Fibroblast of peridontal ligament (primary cell): Measurements from ENCODE around the gene STPG4.
"Not testable (repeated sequence)": the region's sequence is repeated elsewhere in the genome, so short reads cannot be mapped to it uniquely, and the experiment has no call there.

Experiments
- DNase-seq: peaks from one replicate; pipeline ENCODE4 v3.0.0-alpha.2; 2010; ENCODE audit errors: extremely low read depth

Gene STPG4, protein sequence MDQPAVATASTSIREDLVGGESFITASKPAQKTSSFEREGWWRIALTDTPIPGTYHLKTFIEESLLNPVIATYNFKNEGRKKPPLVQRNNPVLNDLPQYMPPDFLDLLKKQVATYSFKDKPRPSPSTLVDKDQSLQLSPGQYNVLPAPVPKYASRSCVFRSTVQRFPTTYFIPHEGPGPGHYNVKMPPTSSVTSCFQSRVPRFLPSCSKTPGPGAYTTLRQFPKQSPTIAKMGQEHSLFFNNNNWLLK

DNA sequence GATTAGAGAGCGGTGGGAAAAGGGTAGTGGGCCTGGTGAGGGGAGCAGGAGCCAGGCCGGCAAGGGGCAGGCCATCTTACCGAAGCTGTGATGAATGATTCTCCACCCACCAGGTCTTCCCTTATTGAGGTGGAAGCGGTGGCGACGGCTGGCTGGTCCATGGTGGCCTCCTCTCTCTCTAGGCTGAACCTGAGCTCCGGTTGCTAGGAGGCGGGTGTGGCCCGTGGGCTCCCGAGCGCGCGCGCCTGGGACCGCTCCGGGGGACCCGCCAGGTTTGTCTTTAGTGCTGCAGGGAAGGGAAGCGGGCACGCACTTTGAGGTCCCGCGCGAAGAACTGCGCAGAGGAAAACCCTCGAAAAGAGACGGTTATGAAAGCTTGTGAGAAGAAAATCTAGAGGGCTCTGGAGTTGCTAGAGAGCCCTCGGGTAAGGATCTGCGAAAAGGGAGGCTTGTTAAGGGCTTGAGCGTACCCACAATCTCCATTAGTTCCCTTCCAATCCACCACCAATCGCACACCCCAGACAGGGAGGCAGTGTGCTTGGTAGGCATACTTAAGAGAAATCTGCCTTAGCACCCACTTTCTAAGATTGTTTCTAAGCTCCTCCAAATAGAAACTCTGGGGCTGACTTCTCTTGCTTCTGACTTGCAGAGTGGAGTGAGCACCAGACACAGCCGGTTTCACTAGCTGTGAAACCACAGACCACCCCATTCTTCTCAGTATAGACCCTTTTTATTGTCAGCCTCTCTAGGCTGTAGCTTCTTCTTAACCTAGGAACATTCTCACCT, at the start of gene STPG4:
Gene STPG4, minus strand, starts transcription at position 218 of the 786 bp plus-strand sequence. Its CDS starts 57 bp downstream, at position 161.
- DNase-seq = no peak

DNA sequence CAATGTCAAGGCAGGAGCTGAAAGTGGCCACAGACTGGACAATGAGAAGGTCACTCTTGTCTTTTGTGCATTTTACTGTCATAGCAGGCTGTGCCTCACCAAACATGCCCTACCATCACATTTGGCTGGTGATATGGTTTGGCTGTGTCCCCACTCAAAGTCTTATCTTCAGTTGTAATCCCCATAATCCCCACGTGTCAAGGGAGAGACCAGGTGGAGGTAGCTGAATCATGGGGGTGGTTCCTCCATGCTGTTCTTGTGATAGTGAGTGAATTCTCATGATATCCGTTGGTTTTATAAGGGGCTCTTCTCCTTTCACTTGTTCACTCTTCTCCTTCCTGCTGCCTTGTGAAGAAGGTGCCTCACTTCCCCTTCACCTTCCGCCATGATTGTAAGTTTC, 49.6 kb upstream of the STPG4 start:
- no peak for DNase-seq

DNA sequence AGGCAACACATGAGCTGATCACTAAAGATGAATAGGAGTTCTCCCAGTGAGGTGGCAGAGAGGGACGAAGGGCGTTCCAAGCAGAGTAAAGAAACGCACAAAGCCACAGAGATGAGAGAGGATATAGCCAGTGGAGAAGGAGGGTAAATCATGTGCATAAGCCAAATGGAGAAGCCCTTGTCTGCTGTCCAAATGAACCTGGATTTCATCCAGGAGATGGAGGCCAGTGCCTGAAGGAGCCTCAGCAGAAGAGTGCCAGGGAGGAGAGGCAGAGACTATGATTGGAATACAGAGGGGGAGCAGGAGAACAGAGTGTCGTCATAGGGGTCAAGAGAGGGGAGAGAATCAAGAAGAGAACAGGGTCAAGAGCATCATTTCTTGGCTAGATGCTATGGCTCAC, 48.9 kb upstream of the STPG4 start:
- no peak for DNase-seq

DNA sequence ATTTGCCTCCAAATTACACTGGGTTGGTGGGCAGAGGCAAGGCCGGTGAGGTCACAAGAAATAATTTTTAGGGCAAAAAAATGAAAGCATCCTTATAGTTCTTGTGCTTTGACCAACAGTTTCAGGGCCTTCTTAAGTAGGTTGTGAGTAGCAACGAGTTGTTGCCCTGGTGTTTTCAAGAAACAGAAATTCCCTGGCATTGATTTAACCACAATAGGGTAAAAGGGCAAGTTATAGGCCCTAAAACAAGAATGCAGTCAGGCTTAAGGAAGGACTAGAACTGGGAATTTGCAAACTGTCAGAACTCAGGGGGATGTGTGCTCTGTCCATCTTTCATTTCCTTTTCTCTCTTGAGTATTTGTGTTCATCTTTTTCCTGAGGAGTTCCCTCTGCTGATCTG, 46.1 kb upstream of the STPG4 start:
- DNase-seq = peak; percentile 77

DNA sequence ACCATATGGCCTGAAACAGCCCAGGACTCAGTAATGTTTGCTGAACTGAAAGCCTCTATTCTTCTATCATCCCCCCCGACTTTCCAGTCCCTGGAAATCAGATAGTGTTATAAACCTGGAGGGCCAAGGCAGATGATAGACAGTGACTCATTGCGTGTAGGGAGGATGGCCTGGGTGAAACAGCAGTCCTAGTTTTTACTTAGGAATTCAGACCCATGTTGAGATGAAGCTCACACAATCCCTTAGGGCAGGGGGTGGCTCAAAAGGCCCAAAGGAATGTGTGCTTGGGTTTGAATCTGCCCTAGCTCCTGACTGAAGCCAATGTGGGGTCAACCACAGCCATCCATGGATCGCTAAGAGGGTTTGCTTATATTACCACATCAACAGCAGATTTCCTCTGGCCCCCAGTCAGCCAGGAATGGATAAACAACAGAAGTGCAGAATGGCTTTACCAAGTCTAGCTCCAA, 43.9 kb upstream of the STPG4 start:
- peak; percentile 98 for DNase-seq

DNA sequence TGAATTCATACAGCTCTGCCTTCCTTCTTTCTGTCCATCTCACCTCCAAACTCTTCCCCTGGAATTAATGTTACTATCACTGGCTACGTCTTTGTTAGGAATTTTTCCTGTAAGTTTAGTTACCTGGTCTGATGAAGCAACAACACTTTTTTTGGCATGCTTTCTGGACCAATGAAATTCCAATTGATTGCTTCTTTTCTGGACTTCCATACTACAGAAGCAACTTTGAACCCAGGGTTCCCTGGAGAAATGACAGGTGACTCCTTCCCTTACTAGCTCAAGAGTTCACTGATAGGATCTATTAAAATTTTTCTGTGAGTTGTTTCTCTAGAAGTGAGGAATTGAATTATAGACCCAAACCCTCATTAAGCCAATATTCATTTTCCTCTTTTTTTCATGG, 41.4 kb upstream of the STPG4 start:
- DNase-seq = no peak

DNA sequence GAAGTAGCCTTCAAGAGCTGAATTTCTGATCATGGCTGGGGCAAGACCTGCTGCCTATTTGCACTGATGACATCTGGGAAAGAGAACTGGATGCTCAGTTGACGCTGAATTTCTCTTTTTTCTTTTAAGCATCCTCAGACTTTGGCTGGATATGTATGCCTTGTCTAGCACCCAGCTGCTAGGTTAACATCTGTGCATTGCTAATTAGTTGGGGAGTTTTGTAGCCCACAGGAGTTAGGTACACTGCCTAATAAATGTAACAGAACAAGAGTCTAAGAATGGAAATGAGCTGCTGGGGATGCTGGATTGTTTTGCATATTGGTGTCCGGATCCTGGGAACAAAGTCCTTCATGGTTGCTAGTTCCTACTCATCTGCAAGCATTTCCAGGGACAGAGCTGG, 40.9 kb upstream of the STPG4 start:
- no peak for DNase-seq

DNA sequence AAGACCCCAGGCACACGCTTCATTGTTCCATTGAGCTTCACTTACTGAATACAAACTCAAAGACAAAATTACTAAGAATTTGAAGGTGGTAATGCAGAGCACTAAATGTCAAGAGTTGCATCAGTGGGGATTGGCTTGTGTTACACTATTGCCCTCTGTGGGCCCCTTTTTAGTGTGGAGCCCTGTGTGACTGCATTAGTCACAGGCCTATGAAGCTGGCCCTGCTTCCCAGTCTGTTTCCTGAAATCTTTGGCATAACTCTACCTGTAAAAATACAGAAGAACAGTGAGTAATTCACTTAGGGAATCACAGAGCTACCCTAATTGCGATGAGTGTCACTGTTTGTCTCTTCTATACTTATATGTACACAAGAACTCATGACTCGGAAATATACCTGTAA, 40.0 kb upstream of the STPG4 start:
- peak; percentile 49 for DNase-seq

DNA sequence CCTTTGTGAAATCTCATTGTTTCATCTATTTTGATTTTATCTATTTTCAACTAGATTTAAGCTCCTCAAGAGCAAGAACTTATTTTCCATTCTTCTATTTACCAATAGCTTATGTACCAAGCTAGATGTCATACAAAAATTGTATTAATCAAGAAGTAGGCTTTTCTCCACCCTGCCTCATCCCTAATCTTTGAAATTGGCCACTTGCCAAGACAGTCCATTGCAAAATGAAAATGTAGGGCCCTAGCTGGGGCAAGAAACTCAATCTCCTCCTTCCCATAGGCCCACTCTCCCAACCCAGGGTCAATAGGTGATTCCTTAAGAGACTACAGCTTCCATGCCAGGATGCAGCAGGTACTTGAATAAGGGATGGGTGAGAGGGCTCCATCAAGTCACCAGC, 39.3 kb upstream of the STPG4 start:
- no peak for DNase-seq

DNA sequence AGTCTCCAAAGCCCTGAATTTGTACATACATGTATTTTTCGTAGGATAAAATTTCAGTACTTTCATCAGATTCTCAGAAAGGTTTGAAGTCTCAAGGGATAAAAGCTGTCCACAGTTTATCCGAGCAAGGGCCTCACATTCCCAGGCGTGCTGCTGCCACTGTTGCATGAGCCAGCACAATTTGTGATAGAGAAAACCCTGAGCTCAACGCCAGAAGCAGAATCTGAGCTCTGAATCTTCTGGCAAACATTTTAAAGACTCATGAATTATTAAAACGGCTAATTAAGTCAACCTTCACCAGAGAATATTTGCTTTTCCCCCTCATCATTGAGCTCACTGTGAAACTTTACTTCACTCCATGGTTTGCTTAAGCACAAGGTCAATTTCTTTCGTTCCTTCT, 38.5 kb upstream of the STPG4 start:
- DNase-seq = peak; percentile 44

DNA sequence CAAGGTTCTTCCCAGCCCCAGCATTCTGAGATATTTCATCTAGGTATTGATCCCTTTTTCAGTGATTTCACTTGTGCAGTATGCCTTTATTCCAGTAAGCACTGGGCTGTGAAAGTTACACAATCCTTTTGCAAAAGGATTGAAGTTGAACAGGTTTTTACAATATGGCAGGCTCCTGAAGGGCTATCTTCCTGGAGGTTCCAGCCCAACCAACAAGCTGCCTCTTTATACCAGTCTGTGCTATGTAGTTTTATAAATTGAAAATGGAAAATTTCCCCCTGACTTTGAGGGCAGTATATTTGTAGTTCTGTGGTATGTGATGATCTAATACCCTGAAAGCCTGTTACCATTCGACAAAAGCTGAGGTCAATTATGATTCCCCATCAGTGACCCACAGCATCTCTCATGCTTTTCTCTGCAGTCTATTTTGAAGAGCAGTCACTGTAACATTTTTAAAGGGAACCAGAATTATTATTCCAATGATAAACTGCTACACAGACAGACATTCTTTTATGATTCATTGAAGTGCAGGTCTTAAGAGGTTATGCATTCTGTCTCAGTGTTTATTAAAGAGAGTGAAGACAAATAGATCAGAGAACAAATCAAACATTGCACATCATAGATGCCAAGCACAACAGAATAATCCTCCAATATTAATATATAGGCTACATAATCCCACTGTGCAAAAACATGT, 35.2 kb upstream of the STPG4 start:
- peak; percentile 92 for DNase-seq

DNA sequence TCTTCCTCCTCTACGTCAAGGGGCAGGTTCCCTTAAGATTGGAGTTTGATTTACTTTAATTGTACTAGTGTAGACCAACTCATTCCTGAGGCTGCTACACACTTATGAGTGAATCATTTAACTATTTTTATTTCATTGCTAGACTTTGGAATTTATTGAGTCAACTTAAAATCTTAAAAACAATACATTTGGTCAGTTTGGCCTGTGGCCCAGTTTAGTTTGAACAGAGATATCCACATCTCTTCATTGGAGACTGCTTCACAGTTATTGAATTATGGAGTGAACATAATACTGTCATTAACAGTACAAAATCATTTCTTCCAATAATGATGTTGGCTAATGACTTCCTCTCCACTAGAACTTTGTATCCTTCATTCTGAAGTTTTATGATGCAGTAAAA, 34.5 kb upstream of the STPG4 start:
- DNase-seq = peak; percentile 96

DNA sequence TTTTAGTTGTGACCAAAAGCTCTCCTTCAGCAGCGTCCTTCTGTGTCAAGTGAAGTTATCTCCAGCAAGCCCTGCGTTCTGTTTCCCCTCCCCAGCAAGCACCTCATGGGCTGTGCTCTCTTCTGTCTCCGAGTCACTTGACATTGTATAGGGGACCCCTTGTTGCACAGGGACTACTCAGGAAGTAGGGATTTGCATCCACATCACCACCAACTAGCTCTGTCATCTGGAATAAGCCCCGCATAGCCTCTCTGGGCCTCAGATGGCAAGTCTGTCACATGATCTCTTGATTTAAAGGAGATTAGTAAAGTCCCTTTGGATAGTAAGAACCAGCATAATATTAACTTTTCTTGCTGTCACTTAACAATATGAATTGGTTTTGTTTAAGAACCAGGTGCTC, 32.0 kb upstream of the STPG4 start:
- DNase-seq = no peak

DNA sequence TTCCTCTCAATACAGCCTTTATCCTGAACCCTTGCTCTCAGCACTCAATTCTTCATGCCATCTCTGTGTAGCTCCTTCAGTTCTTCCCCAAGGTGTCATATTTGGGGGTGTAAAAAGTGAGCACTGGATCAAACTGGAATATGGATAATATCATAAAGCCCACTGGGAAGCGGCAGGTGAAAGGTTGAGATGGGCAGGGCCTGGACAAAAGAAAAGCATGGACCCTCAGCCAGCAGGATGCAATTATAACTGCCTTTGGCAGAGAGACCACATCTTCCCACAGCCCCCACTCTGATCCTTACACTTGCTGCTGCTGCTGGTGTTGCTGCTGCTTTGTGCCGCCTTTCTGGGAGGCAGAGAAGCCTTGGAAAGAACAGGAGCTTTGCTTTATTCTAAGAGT, 31.2 kb upstream of the STPG4 start:
- DNase-seq = no peak

DNA sequence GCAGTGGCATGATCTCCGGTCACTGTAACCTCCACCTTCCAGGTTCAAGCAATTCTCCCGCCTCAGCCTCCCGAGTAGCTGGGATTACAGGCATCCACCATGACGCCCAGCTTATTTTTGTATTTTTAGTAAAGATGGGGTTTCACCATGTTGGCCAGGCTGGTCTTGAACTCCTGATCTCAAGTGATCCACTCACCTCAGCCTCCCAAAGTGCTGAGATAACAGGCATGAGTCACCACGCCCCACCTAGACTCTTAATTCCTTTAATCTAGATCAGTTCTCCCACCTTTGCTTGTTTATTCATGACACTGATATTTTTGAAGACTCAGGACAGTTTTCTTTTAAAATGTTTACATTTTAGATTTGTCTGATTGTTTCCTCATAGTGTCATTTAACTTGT, 30.0 kb upstream of the STPG4 start:
- DNase-seq = not testable (repeated sequence)

DNA sequence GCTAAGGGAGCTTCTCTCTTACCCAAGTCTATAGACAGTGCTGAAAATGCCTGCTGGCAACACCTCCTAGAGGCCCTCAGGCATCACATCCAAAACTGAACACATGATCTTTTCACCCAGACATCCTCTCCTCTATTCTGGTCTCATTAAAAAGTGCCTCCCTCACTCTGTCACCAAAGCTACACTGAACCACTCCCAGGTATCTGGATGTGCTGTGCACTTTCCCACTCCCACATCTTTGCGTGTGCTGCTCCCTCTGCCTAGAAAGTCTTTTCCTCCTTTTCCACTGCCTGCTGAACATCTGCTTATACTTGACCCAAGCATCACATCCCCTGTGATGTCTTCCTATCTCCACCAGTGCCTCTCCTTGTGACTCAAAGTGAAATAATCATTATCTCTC, 26.1 kb upstream of the STPG4 start:
- DNase-seq = no peak

DNA sequence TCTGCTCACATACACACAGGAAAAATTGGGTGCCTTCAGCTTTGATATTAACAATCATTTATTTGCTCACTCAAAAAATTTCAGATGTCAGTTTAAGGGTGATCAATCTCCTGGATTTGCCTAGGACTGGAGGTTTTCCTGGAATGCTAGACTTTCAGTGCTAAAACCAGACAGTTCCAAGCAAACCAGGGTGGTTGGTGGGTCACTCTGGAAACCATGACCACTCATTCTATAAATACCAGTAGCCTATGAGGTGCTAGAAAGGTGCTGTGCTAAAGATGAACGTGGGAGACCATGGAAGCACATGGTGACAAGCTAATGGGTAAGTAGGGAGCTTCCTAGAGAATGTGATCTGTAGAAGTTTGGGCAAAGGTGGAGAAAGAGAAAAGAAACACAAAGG, 25.4 kb upstream of the STPG4 start:
- DNase-seq = no peak

DNA sequence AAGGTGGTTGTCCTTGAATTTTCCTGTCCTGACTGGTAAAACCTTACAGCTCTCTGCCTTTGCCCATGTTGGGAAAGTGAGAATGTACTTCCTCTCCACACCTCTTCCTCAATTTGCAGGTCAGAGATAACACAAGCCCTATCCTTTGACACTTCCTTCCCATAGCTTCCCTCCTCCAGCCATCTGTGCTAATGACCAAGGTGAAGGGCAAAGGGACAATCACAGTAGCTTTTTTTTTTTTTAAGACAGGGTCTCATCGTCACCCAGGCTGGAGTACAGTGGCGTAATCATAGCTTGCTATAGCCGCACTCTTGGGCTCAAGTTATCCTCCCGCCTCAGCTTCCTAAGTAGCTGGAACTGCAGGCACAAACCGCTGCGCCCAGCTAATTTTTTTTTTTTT, 24.3 kb upstream of the STPG4 start:
- DNase-seq = no peak

DNA sequence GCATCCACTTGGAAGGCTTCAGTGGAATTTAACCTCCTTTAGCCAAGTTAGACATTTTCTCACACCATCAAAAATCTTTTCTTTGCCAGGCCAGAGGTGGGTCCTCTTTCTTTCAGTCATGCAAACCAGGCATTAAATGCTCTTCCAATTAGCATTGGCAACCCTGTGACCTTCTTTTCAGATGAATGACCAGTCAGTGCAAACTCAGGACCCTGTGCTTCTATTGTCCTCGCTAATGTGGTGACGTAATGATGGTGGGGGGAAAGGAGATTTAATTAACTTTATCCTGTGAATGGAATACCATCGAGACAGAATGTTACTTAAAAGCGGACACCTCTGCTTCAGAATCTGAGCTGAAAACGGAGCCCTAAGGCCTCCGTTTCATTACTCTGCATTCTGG, 23.2 kb upstream of the STPG4 start:
- no peak for DNase-seq

DNA sequence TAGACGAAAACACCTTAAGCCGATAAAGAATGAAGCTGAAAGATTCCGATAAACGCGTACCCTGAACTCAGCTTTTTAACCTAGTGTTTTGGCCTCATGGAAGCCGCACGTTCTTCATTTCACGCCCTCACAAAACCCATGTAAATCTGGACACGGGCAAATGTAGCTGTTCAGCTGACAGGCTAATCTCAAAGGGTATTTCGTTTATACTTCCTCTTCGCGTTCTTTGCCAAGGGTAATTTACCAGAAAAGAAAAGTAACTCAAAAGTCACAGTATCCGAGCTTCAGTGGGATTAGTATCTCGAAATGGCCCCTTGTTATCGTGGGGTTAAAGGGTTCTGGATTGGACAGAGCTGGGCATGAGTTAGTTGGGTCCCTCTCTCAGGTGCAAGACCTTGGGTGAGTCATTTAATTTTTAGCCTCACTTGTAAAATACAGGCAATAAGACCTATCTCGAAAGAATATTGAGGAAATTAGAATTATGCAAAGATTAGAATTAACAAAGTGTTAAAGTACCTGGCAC, 22.0 kb upstream of the STPG4 start:
- no peak for DNase-seq

DNA sequence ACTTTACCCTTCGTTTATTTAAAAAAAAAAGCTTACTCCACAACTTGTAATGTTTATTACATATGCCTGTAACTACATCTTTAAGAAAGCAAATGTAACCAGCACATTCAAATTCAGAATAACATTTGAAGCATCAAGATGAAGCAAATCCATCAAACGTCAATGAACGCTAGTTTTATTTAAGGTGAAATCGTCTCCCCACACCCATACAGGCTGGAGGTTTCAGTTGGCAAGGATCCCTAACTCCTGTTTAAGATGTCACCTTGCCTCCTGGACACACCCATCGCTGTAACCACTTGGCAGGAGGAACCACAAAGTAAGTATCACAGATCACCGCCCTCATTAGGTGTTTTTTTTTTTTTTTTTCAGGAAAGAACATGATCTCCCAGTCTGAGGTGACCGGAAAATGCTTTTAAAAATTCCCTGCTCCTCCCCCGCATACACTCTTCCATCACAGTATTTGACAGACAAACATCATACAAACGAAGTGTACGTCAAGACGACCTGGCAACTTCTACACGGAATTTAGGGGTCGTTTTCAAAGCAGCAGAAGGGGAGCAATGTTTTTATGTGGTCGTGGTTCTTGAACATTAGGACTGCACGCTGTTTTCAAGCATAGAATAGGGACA, 19.7 kb upstream of the STPG4 start:
- no peak for DNase-seq
